Measurements from ENCODE around the gene ADAMTSL3.

- TF ChIP-seq, protein P1, sequence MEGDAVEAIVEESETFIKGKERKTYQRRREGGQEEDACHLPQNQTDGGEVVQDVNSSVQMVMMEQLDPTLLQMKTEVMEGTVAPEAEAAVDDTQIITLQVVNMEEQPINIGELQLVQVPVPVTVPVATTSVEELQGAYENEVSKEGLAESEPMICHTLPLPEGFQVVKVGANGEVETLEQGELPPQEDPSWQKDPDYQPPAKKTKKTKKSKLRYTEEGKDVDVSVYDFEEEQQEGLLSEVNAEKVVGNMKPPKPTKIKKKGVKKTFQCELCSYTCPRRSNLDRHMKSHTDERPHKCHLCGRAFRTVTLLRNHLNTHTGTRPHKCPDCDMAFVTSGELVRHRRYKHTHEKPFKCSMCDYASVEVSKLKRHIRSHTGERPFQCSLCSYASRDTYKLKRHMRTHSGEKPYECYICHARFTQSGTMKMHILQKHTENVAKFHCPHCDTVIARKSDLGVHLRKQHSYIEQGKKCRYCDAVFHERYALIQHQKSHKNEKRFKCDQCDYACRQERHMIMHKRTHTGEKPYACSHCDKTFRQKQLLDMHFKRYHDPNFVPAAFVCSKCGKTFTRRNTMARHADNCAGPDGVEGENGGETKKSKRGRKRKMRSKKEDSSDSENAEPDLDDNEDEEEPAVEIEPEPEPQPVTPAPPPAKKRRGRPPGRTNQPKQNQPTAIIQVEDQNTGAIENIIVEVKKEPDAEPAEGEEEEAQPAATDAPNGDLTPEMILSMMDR (IDR thresholded peaks at IDR 0.05; ENCODE audit: low read depth, low read length) = no peak
- no peak for TF ChIP-seq EZH2phosphoT487 (IDR thresholded peaks at IDR 0.05; ENCODE audit: low read depth)
These were observed 132.4 kb downstream of the ADAMTSL3 start for GRCh38 chr15:83786336-83786735.
